GM13977 (cell line): ENCODE data around the gene ITGB3.

ENCODE experiments used
- DNase-seq: peaks from one replicate; pipeline ENCODE4 v3.0.0; 2012; ENCODE audit warnings: low spot score
- CTCF ChIP-seq: IDR thresholded peaks from 2 replicates; pipeline ENCODE4 v1.5.1; 2012; ENCODE audit warnings: mild to moderate bottlenecking, control low read depth; ENCODE audit not compliant: insufficient read depth; ENCODE audit errors: extremely low read depth, missing control alignments
- in situ Hi-C: fragments of 300-500 bp; cut with MboI; formaldehyde crosslinking; loops from one replicate; pipeline ENCODE4 v1.12.0; 2022; ENCODE audit warnings: low sequenced_read_pairs, low pct_unique_long_range_greater_than_20kb, mixed read lengths, inconsistent platforms; ENCODE audit not compliant: unreplicated experiment

Gene ITGB3

DNA sequence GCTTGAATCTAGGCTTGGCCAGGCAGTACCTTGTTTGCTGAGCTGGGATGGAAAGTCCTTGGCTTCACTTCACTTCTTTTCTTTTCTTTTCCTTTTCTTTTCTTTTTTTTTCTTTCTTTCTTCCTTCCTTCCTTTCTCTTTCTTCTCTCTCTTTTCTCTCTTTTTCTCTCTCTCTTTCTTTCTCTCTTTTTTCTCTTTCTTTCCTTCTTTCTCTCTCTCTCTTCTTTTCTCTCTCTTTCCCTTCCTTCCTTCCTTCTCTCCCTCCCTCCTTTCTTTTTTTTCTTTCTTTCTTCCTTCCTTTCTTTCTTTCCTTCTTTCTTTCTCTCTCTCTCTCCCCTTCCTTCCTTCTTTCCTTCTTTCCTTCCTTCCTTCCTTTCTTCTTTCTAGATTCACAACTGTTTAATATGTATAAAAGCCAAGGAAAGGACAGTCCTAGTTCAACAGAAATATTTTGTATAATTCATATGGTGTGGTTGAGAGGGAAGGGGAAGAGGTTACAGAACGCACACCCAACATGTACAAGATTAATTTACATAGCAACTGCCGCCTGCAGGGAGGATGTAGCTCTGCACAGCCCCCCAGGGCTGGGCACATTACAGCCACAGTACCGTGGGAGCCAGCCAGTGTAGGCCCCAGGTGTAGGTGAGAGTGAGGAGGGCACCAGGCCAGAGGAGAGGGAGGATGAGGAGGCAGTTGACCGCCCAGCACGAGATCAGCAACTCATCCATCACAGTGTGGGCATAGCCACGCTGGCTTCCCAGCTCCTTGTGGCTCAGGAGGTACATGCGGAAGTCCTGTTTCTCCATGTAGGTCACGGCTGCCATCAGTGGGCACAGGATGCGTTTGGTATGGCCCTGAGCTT, 9.7 kb upstream of the ITGB3 start:
- TF ChIP-seq CTCF, result no peak
- in situ Hi-C loops, result no loop called here
- no peak for DNase-seq

- no peak for TF ChIP-seq CTCF
- DNase-seq, result no peak
- in situ Hi-C loops, result no loop called here
These were observed 8.9 kb upstream of the ITGB3 start for GRCh38 chr17:47244697-47245096.

- DNase-seq, result no peak
- no peak for TF ChIP-seq CTCF
- in situ Hi-C loops, result no loop called here
These were observed 7.5 kb upstream of the ITGB3 start for GRCh38 chr17:47246120-47246519.

DNA sequence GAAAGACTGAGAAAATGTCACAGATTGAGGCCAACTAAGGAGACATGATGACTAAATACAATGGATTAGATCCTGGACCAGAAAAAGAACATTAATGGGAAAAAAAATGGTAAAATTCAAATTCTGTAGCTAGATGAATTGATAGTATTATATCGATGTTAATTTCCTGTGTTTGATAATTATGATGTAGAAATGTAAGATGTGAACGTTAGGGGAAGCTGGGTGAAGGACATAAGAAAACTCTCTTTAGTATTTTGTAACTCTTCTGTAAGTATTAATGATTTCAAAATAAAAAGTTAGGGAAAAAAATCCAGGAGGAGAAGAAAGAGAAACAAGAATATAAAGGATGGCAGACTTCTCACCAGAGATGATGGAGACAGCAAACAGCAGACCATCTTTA, 2.8 kb upstream of the ITGB3 start:
- in situ Hi-C loops, result no loop called here
- no peak for DNase-seq

DNA sequence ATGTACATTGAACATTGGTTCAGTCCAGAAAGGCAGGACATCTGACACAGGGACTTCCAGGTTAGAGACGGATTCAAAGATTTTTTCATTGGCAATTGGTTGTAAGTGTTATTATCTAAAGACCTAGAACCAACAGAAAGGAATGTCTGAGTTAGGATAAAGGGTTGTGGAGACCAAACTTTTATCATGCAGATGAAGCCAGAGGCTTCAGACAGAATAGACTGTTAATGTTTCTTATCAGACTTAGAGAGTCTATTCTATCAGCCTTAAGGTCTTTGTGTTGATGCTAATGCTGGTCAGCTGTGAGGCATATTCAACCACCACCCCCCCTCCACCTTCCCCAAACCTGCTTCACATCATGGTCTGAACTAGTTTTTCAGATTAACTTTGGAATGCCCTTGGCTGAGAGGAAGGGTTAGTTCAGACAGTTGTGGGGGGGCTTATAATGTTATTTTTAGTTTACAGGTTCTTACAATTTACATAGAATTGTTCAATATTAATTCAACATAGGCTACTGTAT, 2.1 kb upstream of the ITGB3 start:
- in situ Hi-C loops, result no loop called here
- no peak for DNase-seq
- no peak for TF ChIP-seq CTCF

More for the DNA sequence above, 2.8 kb upstream of the ITGB3 start:
- TF ChIP-seq CTCF, result no peak

DNA sequence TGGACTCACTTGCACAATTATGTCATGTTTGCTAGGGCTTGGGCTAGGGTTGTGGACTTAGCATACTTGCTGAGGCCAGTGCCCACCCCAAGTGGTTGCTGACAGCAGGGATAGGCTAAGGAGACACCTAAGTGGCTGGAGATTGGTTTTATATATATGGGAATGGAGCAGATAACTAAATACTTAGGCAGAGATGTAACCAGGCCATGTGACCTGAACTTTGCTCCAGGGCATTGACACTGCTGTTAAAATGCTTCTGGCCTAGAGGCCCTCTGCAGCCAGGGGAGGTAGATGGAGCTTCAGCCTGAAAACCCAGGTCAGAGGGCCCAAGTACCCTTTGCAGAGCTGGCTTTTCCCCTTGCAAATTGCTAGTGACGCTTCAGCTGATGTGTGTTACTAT, 1.4 kb upstream of the ITGB3 start:
- DNase-seq, result no peak
- no peak for TF ChIP-seq CTCF
- in situ Hi-C loops, result no loop called here
